B cell (primary cell): Measurements from ENCODE around the gene SLC5A2. TPM values are rescaled to one million over a fixed set of nuclear protein-coding genes. Genes with fewer than 3 reads are reported as not detected.

Experiments used
- ATAC-seq: fragments of 200-7000 bp; cut with Tn5 transposase; one replicate; pipeline ENCODE4 v1.10.0; 2021; ENCODE audit warnings: low read depth, mild to moderate bottlenecking, moderate number of reproducible peaks, moderate library complexity
- CTCF ChIA-PET: fragments of 350-600 bp; sonication (Branson Sonifier 250); formaldehyde crosslinking; loops from one replicate; lab custom pipeline; 2021; ENCODE audit warnings: antibody characterized with exemption, inconsistent platforms; lab: Charles Lee
- POLR2A ChIA-PET: fragments of 350-600 bp; sonication (Branson Sonifier 250); formaldehyde crosslinking; loops from one replicate; lab custom pipeline; 2021; ENCODE audit warnings: antibody characterized with exemption; lab: Charles Lee
- DNase-seq: peaks from one replicate; pipeline ENCODE4 v3.0.0; 2013
- H2AFZ ChIP-seq: 2 replicates; pipeline ENCODE4 v1.6.1; 2012; ENCODE audit warnings: mild to moderate bottlenecking, low read depth, low read length; ENCODE audit not compliant: insufficient read depth, poor library complexity, severe bottlenecking
- H3K27ac ChIP-seq, 2 donors: 1 replicate in 1 of 2; 2 replicates in 1 of 2; pipeline ENCODE4 v1.5.1; 2012 to 2013; ENCODE audit warnings: low read length in 2 of 2, mild to moderate bottlenecking in 2 of 2, moderate library complexity in 1 of 2
- H3K27me3 ChIP-seq, 4 experiments: fragments of 200-600 bp in 1 of 4; sonication (generic) in 1 of 4; replicated peaks in 1 of 4; 1 replicate in 2 of 4; 2 replicates in 2 of 4; pipeline versions ENCODE4 v1.6.1 to v1.7.0; 2013 to 2016; ENCODE audit warnings: low read length in 3 of 4, mild to moderate bottlenecking in 2 of 4, mixed read lengths in 1 of 4, moderate library complexity in 1 of 4; ENCODE audit not compliant: insufficient read depth in 4 of 4, control insufficient read depth in 3 of 4; ENCODE audit errors: control extremely low read depth in 1 of 4
- H3K36me3 ChIP-seq, 2 experiments: replicated peaks in 1 of 2; 1 replicate in 1 of 2; 2 replicates in 1 of 2; pipeline versions ENCODE4 v1.6.1 to v1.7.1; 2013; ENCODE audit warnings: low read length in 1 of 2; ENCODE audit not compliant: insufficient read depth in 2 of 2, control insufficient read depth in 1 of 2; ENCODE audit errors: control extremely low read depth in 1 of 2, extremely low read depth in 1 of 2
- H3K4me1 ChIP-seq, 2 donors: fragments of 200-600 bp in 1 of 2; sonication (generic) in 1 of 2; 1 replicate in 1 of 2; 2 replicates in 1 of 2; pipeline versions ENCODE4 v1.5.1 to v1.6.1; 2013 to 2017; ENCODE audit warnings: low read length in 2 of 2; ENCODE audit not compliant: control insufficient read depth in 2 of 2, insufficient read depth in 2 of 2
- H3K4me2 ChIP-seq: replicated peaks from 2 replicates; pipeline ENCODE3; 2012; ENCODE audit warnings: mild to moderate bottlenecking, low read depth, low read length; ENCODE audit not compliant: poor library complexity, severe bottlenecking
- H3K4me3 ChIP-seq, 5 experiments: fragments of 200-600 bp in 1 of 5; sonication (generic) in 1 of 5; 1 replicate in 3 of 5; 2 replicates in 2 of 5; pipeline versions ENCODE4 v1.5.1 to v1.7.0; 2011 to 2016; ENCODE audit warnings: low read length in 4 of 5, mild to moderate bottlenecking in 4 of 5, low read depth in 2 of 5, control low read depth in 1 of 5, moderate library complexity in 1 of 5; ENCODE audit not compliant: insufficient read depth in 1 of 5; ENCODE audit errors: control extremely low read depth in 1 of 5, extremely low read depth in 1 of 5
- H3K79me2 ChIP-seq: fragments of 200-600 bp; sonication (generic); one replicate; pipeline ENCODE4 v1.6.0; 2016; ENCODE audit warnings: low read length; ENCODE audit not compliant: control insufficient read depth, insufficient read depth
- H3K9ac ChIP-seq: fragments of 200-600 bp; sonication (generic); 2 replicates; pipeline ENCODE4 v1.6.1; 2017; ENCODE audit warnings: mild to moderate bottlenecking, low read length, moderate library complexity
- H3K9me3 ChIP-seq, 3 donors: one replicate each; pipeline versions ENCODE4 v1.6.1 to v1.7.1; 2013; ENCODE audit warnings: low read length in 2 of 3; ENCODE audit not compliant: control insufficient read depth in 2 of 3, insufficient read depth in 1 of 3; ENCODE audit errors: control extremely low read depth in 1 of 3
- H4K20me1 ChIP-seq: 2 replicates; pipeline ENCODE4 v1.6.0; 2012; ENCODE audit warnings: mild to moderate bottlenecking, low read length; ENCODE audit not compliant: insufficient read depth, control insufficient read depth, poor library complexity, severe bottlenecking
- H3K27ac Mint-ChIP-seq: one replicate; pipeline ENCODE4 v1.8.0; 2021; ENCODE audit warnings: mixed read lengths
- H3K27me3 Mint-ChIP-seq: one replicate; pipeline ENCODE4 v1.8.0; 2021; ENCODE audit warnings: mixed read lengths
- H3K4me1 Mint-ChIP-seq: one replicate; pipeline ENCODE4 v1.8.0; 2021; ENCODE audit warnings: mixed read lengths
- H3K4me3 Mint-ChIP-seq: one replicate; pipeline ENCODE4 v1.8.0; 2021; ENCODE audit warnings: mixed read lengths
- H3K9me3 Mint-ChIP-seq: one replicate; pipeline ENCODE4 v1.8.0; 2022; ENCODE audit warnings: mixed read lengths; ENCODE audit not compliant: insufficient read depth
- EZH2 ChIP-seq: IDR thresholded peaks from 2 replicates; pipeline ENCODE4 v1.6.1; 2012; ENCODE audit warnings: borderline replicate concordance, low read depth, mild to moderate bottlenecking, moderate library complexity, low read length; ENCODE audit not compliant: insufficient read depth, poor library complexity, severe bottlenecking
- WGBS: methylation state at CpG from one replicate; pipeline ENCODE4 v1.1.5; 2013; ENCODE audit warnings: missing lambda C conversion rate; ENCODE audit not compliant: insufficient coverage; 5-methylcytosine and 5-hydroxymethylcytosine counted together
- intact Hi-C: fragments of 100-400 bp; cut with micrococcal nuclease; formaldehyde crosslinking; loops from one replicate; pipeline ENCODE4 v1.10.0; 2022
- polyA plus RNA-seq: library from polyadenylated mRNA; depleted of rRNA; stranded (reverse); fragments of >200 nt; gene quantifications from 2 replicates; pipeline ENCODE4 v1.2.3, GENCODE V29; 2012
- total RNA-seq, 2 donors: library from RNA; stranded (reverse); fragments of 120-200 nt in 1 of 2; gene quantifications; 1 replicate in 1 of 2; 2 replicates in 1 of 2; pipeline versions ENCODE4 v1.2.3 to v1.2.4, GENCODE V29; 2013 to 2022
- TF ChIP-seq, protein P1 (sequence below): fragments of 200-600 bp; IDR thresholded peaks from one replicate; pipeline ENCODE4 v1.8.0; 2022; ENCODE audit warnings: antibody characterized with exemption, mild to moderate bottlenecking

SLC5A2 gene
- total and polyA plus RNA-seq, 2 donors (not counting 1 experiment from before 2014, with no cell fraction given) = 0.67 to 0.69 TPM

DNA sequence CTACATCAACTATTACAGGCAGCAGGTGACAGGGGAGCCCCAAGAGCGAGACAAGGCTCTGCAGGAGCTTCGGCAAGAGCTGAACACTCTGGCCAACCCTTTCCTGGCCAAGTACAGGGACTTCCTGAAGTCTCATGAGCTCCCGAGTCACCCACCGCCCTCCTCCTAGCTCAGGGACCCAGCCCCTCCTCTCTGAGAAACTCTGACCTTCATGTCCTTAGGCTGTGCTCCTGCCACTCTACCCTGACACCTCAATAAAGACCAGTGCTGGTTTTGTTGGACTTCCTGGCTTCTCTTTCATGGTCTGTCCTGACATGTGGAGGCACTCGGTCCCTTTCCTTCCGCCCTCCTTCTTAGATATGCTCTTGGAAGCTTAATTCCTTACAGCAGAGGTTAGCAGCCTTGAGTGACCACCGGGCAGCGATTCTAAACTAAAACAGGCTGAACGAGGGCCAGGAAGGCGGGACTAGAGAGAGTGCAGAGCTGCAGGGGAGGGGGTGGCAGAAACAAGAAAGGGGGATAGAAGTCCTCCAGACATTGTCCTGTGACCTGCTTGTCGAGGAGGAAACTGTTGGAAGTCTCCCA is 45.7 kb downstream of the SLC5A2 start:
- H3K27me3 Mint-ChIP-seq = peaks cover 28% of the 10 kb centered on the region
- no peak for ATAC-seq
- Histone ChIP-seq H3K4me3 (peak overlapping the region in 1 of 5 experiments; percentile 24), H3K79me2 (no peaks in the 10 kb centered on the region), H2AFZ (peak overlapping the region; percentile 28), H3K9me3 (no peaks in the 10 kb centered on the region), H4K20me1 (no peaks in the 10 kb centered on the region), H3K4me1 (peaks cover 16 to 26% of the 10 kb centered on the region in 2 donors), H3K9ac (peak overlapping the region; percentile 49), H3K4me2 (peak overlapping the region; percentile 65), H3K27ac (no peak overlapping the region), H3K36me3 (no peaks in the 10 kb centered on the region), H3K27me3 (peaks cover 0 to 37% (median 6%) of the 10 kb centered on the region in 4 experiments)
- 73% methylated on average over 11 of the region's 11 CpGs for WGBS
- TF ChIP-seq EZH2 = no peak
- TF ChIP-seq, protein P1, sequence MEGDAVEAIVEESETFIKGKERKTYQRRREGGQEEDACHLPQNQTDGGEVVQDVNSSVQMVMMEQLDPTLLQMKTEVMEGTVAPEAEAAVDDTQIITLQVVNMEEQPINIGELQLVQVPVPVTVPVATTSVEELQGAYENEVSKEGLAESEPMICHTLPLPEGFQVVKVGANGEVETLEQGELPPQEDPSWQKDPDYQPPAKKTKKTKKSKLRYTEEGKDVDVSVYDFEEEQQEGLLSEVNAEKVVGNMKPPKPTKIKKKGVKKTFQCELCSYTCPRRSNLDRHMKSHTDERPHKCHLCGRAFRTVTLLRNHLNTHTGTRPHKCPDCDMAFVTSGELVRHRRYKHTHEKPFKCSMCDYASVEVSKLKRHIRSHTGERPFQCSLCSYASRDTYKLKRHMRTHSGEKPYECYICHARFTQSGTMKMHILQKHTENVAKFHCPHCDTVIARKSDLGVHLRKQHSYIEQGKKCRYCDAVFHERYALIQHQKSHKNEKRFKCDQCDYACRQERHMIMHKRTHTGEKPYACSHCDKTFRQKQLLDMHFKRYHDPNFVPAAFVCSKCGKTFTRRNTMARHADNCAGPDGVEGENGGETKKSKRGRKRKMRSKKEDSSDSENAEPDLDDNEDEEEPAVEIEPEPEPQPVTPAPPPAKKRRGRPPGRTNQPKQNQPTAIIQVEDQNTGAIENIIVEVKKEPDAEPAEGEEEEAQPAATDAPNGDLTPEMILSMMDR = no peak
- no peak for DNase-seq
- H3K9me3 Mint-ChIP-seq = no peaks in the 10 kb centered on the region
- intact Hi-C loops = no loop called here
- H3K27ac Mint-ChIP-seq = no peak overlapping the region
- POLR2A ChIA-PET = no interaction called here
- H3K4me3 Mint-ChIP-seq = peak overlapping the region; percentile 61
- CTCF ChIA-PET = no interaction called here
- H3K4me1 Mint-ChIP-seq = peaks cover 20% of the 10 kb centered on the region

GRCh38 chr16:31529108-31529936 is 46.4 kb downstream of the SLC5A2 start:
- Histone ChIP-seq H3K79me2 (no peaks in the 10 kb centered on the region), H3K36me3 (no peaks in the 10 kb centered on the region), H3K4me1 (peaks cover 16 to 26% of the 10 kb centered on the region in 2 donors), H3K4me2 (peak overlapping the region; percentile 65), H3K4me3 (peak overlapping the region in 3 of 5 experiments; percentile 24 to 42 (median 34)), H3K27me3 (peaks cover 0 to 37% (median 6%) of the 10 kb centered on the region in 4 experiments), H4K20me1 (no peaks in the 10 kb centered on the region), H3K9ac (peak overlapping the region; percentile 49), H3K9me3 (no peaks in the 10 kb centered on the region), H2AFZ (peak overlapping the region; percentile 28), H3K27ac (no peak overlapping the region)
- Mint-ChIP-seq H3K9me3 (no peaks in the 10 kb centered on the region), H3K4me1 (peaks cover 20% of the 10 kb centered on the region), H3K4me3 (peak overlapping the region; percentile 74), H3K27me3 (peaks cover 32% of the 10 kb centered on the region), H3K27ac (no peak overlapping the region)
- no peak for TF ChIP-seq EZH2
- TF ChIP-seq, protein P1 = no peak
- ChIA-PET CTCF (no interaction called here), POLR2A (no interaction called here)
- DNase-seq (peak; percentile 24), ATAC-seq (peak; percentile 33)
- WGBS = 22% methylated on average over 36 of the region's 52 CpGs
- intact Hi-C loops = no loop called here
